GM18873 (cell line): ENCODE results near the gene BICDL1.

Experiments
- ATAC-seq: cut with Tn5 transposase; IDR thresholded peaks from one replicate; pipeline ENCODE4 v1.9.1; 2021; ENCODE audit warnings: mild to moderate bottlenecking, moderate library complexity, moderate number of reproducible peaks; ENCODE audit not compliant: unreplicated experiment, low FRiP score

BICDL1 gene

GRCh38 chr12:120048263-120048662 lies 59.2 kb downstream of the BICDL1 start:
- no peak for ATAC-seq

- ATAC-seq, result no peak
Measured at GRCh38 chr12:120049426-120049825, 60.4 kb downstream of the BICDL1 start.

GRCh38 chr12:120051535-120051934 lies 62.5 kb downstream of the BICDL1 start:
- ATAC-seq, result no peak

- no peak for ATAC-seq
Measured at GRCh38 chr12:120054293-120054692, 65.3 kb downstream of the BICDL1 start.

GRCh38 chr12:120055231-120056000 lies 66.4 kb downstream of the BICDL1 start:
- no peak for ATAC-seq

GRCh38 chr12:120056739-120057138 lies 67.7 kb downstream of the BICDL1 start:
- no peak for ATAC-seq

GRCh38 chr12:120060196-120060595 lies 71.2 kb downstream of the BICDL1 start:
- ATAC-seq, result no peak

GRCh38 chr12:120060717-120061116 lies 71.7 kb downstream of the BICDL1 start:
- ATAC-seq, result no peak

- no peak for ATAC-seq
Measured at GRCh38 chr12:120061575-120062214, 72.7 kb downstream of the BICDL1 start.

GRCh38 chr12:120062976-120063579 lies 74.0 kb downstream of the BICDL1 start:
- no peak for ATAC-seq

- ATAC-seq, result no peak
Measured at GRCh38 chr12:120064054-120064940, 75.3 kb downstream of the BICDL1 start.

- no peak for ATAC-seq
Measured at GRCh38 chr12:120065472-120065871, 76.4 kb downstream of the BICDL1 start.

GRCh38 chr12:120066341-120066740 lies 77.3 kb downstream of the BICDL1 start:
- ATAC-seq, result no peak

GRCh38 chr12:120067084-120067869 lies 78.2 kb downstream of the BICDL1 start:
- no peak for ATAC-seq

- no peak for ATAC-seq
Measured at GRCh38 chr12:120067901-120068300, 78.9 kb downstream of the BICDL1 start.

GRCh38 chr12:120069278-120069677 lies 80.2 kb downstream of the BICDL1 start:
- ATAC-seq, result no peak

GRCh38 chr12:120071493-120072020 lies 82.5 kb downstream of the BICDL1 start:
- no peak for ATAC-seq

- no peak for ATAC-seq
Measured at GRCh38 chr12:120072472-120073249, 83.6 kb downstream of the BICDL1 start.
